Astrocyte (in vitro differentiated cells and primary cell): ENCODE data around the gene ARID3B.

Experiments used
- CTCF ChIP-seq: IDR thresholded peaks from 2 replicates; pipeline ENCODE4 v1.5.1; 2011; ENCODE audit warnings: low read depth, mild to moderate bottlenecking, inconsistent platforms, low read length, moderate library complexity; ENCODE audit not compliant: insufficient read depth
- EZH2 ChIP-seq: IDR thresholded peaks from 2 replicates; pipeline ENCODE4 v1.6.1; 2012; ENCODE audit warnings: mild to moderate bottlenecking, low read length, inconsistent platforms; ENCODE audit not compliant: insufficient read depth

- TF ChIP-seq CTCF (no peak), EZH2 (no peak)
Measured at GRCh38 chr15:74525945-74526344, 15.1 kb upstream of the ARID3B start.
